ENCODE results near the gene PRKAA1.

GRCh38 chr5:40829748-40830533, 31.8 kb upstream of the PRKAA1 start:
- TF ChIP-seq CTCF (IDR thresholded peaks at IDR 0.05; ENCODE audit: insufficient read depth, low read length) (no peak), REST (IDR thresholded peaks at IDR 0.05; ENCODE audit: insufficient replicate concordance, low read depth) (no peak), SPI1 (IDR thresholded peaks at IDR 0.05; ENCODE audit: borderline replicate concordance, low read depth) (no peak), POLR2AphosphoS5 (IDR thresholded peaks at IDR 0.05; ENCODE audit: low read depth) (peak; percentile 24; the same call in 1 of the 2 replicates), GABPA (IDR thresholded peaks at IDR 0.05; ENCODE audit: low read depth) (no peak)
